ENCODE data around the gene RNF223. TPM values are rescaled to one million over a fixed set of nuclear protein-coding genes. Genes with fewer than 3 reads are reported as not detected.

Gene RNF223
- total RNA-seq, 1 donor from 2014 or later, result not detected

- DNase-seq (ENCODE audit: low read depth), result no peak
Measured at GRCh38 chr1:1072849-1073742, 1.0 kb downstream of the RNF223 start.

GRCh38 chr1:1072299-1072848 lies 1.7 kb downstream of the RNF223 start:
- DNase-seq (ENCODE audit: low read depth), result no peak

GRCh38 chr1:1071486-1072298 lies 2.4 kb downstream of the RNF223 start:
- no peak for DNase-seq (ENCODE audit: low read depth)

- peak; percentile 21 for DNase-seq (ENCODE audit: low read depth)
Measured at GRCh38 chr1:1069711-1070676, 4.1 kb downstream of the RNF223 start.

- DNase-seq (ENCODE audit: low read depth), result peak; percentile 40
Measured at GRCh38 chr1:1069056-1069710, 4.9 kb downstream of the RNF223 start.

GRCh38 chr1:1068517-1069055 lies 5.5 kb downstream of the RNF223 start:
- no peak for DNase-seq (ENCODE audit: low read depth)

GRCh38 chr1:1067860-1068516 lies 6.1 kb downstream of the RNF223 start:
- DNase-seq (ENCODE audit: low read depth), result no peak

GRCh38 chr1:1067284-1067859 lies 6.7 kb downstream of the RNF223 start:
- DNase-seq (ENCODE audit: low read depth), result no peak

- no peak for DNase-seq (ENCODE audit: low read depth)
Measured at GRCh38 chr1:1066403-1067283, 7.5 kb downstream of the RNF223 start.

- peak; percentile 16 for DNase-seq (ENCODE audit: low read depth)
Measured at GRCh38 chr1:1065940-1066304, 8.2 kb downstream of the RNF223 start.

GRCh38 chr1:1065265-1065939 lies 8.7 kb downstream of the RNF223 start:
- DNase-seq (ENCODE audit: low read depth), result no peak

GRCh38 chr1:1063945-1064831 lies 9.9 kb downstream of the RNF223 start:
- peak; percentile 84 for DNase-seq (ENCODE audit: low read depth)

- no peak for DNase-seq (ENCODE audit: low read depth)
Measured at GRCh38 chr1:1063261-1063944, 10.7 kb downstream of the RNF223 start.

- no peak for DNase-seq (ENCODE audit: low read depth)
Measured at GRCh38 chr1:1062348-1063163, 11.6 kb downstream of the RNF223 start.

GRCh38 chr1:1061682-1062345 lies 12.3 kb downstream of the RNF223 start:
- DNase-seq (ENCODE audit: low read depth), result no peak

All from renal cortical epithelial cell (primary cell).